Measurements from ENCODE around the gene ARHGAP31.
A peak's percentile ranks its signal among the peaks of the same experiment; 100 is the strongest.
"Not testable (repeated sequence)": the region's sequence is repeated elsewhere in the genome, so short reads cannot be mapped to it uniquely, and the experiment has no call there.

ARHGAP31 gene

GRCh38 chr3:119349354-119350041, 55.3 kb downstream of the ARHGAP31 start:
- DNase-seq (ENCODE audit: low read depth, low spot score), result no peak

DNA sequence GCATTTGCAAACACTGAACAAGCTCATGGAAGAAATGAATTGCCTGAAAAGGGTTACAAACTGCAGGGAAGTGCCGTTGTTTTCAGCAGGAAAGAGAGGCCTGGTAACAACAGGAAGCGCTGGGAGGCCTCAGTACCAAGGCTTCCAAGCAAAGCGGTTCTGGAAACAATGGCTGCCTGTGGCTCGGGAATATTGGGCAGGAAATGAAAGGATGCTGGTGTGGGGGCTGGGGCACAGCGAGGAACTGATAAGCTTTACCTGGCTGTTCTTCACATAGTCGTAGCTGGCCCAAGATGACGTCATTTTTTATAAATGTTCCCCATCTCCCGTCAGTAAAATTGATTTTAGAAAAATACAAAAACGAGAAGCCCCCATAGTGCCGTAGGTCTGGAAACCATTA, 55.9 kb downstream of the ARHGAP31 start:
- DNase-seq (ENCODE audit: low read depth, low spot score), result no peak

GRCh38 chr3:119351581-119351980, 57.4 kb downstream of the ARHGAP31 start:
- DNase-seq (ENCODE audit: low read depth, low spot score), result no peak

DNA sequence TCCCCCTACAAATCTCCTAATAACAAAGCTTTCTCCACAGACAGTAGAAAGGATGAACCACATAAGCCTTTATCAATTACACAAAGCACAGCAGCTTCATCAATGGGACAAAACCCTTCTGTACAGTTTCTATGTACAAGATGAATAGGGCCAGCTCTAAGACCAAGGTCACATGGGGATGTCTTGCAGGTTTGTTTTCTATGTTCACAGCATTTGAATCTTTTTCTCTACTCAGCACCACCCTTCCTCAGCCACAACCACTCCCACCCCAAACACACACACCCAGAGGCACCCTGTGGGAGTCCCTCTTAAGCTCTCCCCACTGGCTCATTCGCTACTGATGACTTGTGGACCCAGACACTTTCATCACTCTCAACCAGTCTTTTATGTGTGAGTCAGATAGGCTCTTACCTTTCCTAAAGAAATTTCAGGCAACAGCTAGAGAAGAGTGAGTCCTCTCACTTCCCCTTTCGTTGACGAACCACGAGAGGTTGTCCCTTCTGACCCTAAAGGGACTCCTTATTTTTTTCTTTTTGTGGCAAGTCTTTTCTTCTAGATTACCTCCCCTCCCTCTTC, 57.9 kb downstream of the ARHGAP31 start:
- no peak for DNase-seq (ENCODE audit: low read depth, low spot score)

DNA sequence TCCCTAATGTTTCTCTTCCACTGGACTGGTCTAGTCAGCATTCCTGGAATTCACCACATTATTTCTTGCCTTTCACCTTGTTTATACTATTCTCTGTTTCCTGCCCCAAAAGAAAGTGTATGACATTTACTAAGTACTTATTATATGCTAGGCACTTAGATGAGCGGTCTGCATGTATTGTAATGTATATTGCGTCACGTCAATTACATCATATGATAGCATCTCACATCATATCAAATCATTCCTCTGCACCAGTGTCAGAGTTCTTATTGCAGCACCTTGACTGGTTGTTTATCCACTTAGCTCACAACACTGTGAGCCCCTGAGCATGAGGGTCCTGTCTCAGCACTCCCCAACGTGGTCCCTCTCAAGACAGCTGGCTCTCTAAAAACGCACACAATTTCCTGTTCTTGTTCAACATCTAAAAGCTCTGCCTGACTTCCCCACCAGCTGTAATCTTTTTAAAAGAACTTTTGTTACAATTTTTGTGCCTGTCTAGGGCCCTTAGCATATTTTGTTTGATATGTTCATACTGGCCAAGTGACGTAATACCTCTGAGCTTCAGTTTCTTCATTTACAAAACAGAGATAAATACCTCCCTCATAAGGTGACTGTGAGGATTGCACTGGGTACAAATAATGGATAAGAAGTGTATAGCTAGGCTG, 58.8 kb downstream of the ARHGAP31 start:
- DNase-seq (ENCODE audit: low read depth, low spot score), result no peak

DNA sequence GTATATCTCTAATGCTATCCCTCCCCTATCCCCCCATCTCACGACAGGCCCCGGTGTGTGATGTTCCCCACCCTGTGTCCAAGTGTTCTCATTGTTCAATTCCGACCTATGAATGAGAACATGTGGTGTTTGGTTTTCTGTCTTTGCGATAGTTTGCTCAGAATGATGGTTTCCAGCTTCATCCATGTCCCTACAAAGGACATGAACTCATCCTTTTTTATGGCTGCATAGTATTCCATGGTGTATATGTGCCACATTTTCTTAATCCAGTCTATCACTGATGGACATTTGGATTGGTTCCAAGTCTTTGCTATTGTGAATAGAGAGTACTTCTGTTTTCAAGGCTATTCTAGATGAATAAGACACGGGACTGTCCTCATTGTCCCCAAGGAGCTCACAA, 61.4 kb downstream of the ARHGAP31 start:
- DNase-seq (ENCODE audit: low read depth, low spot score), result not testable (repeated sequence)

- DNase-seq (ENCODE audit: low read depth, low spot score), result no peak
Measured at GRCh38 chr3:119356646-119357045, 62.5 kb downstream of the ARHGAP31 start.

GRCh38 chr3:119357190-119357589, 63.0 kb downstream of the ARHGAP31 start:
- no peak for DNase-seq (ENCODE audit: low read depth, low spot score)

DNA sequence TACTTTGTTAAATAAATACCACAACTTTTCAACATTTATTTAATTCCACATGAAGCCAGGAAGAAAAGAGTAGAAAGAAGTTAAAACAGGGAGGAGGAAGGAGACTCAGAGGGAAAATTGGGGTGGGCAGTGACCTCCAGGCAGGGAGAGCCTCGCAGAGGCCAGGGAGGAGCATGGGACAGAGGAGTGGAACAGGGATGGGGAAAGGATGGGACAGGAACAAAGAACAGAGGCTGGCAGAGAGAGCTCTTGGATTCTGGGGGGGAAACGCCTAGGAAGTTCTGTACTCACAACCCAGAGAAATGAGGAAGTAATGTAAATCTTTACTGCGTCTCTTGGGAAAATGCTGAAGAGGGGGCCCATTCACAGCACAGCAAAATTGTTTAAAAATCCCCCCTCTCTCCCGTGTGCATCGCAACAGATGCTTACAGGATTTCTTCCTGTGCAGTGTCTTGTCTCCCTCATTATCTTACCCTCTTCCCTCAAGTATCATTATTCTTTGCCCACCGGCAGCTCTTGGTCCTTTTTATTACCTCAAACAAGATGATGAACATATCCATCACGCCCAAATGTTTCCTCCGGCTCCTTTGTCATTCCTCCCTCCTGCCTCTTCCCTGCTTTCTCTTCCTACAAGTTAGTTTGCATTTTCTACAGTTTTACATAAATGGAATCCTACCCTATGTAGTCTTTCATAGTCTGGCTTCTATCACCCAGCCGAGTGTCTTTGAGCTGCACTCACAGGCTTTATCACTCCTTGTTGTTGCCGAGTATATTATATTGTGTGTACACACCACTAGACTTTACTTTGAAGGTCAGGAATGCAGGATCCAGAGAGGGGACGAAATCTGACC, 65.5 kb downstream of the ARHGAP31 start:
- no peak for DNase-seq (ENCODE audit: low read depth, low spot score)

DNA sequence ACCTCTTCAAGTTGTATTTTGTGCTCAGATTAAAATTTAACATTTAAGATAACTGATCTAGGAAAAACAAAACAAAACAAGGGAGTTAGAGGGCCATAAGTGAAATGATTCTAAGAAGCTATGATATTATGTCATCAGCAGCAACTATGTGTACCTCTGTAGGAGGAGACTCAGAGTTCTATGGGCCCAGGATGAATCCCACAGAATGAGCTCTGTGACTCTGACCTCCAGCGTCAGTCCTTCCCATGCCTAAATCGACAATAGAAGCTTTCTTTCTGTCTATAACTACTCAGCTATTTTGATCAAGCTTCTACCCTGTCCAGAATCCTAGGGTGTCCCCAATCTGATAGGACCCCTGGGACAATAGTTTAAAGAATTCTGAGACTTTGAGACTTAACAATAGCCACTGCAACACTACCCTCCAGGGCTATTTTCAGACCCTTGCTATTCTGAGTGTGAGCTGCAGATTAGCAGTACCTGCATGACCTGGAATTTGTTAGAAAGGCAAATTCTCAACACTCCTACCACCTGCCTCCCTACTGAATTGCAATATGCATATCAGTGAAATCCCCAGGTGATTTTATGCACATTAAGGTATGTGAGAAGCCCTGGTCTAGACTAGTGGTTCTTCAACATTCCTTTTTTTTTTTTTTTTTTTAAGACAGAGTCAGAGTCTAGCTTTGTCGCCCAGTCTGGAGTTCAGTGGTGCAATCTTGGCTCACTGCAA, 66.7 kb downstream of the ARHGAP31 start:
- no peak for DNase-seq (ENCODE audit: low read depth, low spot score)

DNA sequence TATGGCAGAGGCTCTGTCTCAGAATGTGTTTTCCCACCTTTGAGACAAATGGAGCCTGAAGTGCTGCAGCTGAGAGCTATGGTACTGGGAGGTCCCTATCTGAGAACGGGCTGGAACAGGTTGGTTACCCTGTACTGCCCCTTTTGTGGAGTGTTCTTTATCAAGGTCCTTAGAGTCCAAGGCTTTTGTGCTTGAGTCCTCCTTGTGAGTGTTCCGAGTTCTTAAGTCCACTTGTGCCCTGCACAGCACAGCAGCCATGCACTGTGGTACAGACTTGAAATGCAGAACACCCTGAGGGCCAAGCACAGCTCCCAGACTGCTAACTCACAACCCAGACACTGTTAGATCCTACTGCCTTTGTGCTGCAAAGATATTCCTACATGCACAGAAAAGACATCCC, 67.8 kb downstream of the ARHGAP31 start:
- no peak for DNase-seq (ENCODE audit: low read depth, low spot score)

DNA sequence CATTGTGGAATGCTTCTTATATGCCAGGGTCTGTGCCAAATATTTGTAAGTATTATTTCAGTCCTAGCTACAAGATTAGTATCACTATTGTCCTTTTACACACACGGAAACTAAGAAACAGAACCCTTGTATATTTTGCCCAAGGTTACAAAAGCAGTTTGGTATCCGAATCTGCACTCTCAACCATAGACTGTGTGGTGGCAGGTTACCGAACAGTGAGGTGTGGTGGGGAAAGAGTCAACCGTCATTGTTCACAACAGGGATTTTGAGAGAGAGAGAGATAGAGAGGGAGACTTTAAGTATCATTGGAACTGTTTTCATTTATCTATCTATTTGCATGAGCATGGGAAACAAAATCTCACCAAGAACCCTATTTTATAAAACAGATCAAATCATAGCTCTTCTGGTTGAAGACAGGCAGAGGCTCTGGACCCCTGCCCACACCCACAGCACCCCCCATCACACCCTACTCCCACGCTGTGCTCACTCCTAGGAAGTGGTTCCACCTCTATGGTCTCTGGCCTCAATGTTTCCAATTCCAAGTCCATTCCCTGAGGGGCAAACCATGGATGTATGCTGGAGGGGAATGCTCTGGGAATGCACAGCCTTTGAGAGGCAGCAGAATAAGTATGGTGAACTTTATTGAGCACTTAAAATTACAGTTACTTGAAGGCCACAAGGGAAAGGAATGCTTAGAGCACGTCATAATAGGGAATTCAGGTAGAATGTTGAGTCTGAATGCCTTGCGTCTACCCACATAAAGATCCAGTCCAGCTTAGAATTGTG, 69.0 kb downstream of the ARHGAP31 start:
- no peak for DNase-seq (ENCODE audit: low read depth, low spot score)

DNA sequence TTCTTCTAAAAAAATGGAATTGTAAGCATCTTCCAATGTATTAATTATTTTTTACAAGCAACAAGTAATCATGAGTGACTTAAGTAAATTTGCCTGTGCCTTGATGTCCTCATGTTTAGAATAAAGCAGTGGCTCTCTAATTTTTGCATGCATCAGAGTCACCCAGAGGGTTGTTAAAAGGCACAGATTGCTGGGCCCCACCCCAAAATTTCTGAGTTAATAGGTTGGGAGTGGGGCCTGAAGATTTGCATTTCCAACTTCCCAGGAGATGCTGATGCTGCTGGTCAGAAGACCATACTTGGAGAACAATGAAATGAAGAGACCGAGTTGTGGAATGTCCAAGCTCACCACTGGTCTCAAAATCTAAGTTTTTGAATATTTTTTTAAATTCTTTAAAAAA, 70.2 kb downstream of the ARHGAP31 start:
- no peak for DNase-seq (ENCODE audit: low read depth, low spot score)

GRCh38 chr3:119365418-119365817, 71.2 kb downstream of the ARHGAP31 start:
- no peak for DNase-seq (ENCODE audit: low read depth, low spot score)

DNA sequence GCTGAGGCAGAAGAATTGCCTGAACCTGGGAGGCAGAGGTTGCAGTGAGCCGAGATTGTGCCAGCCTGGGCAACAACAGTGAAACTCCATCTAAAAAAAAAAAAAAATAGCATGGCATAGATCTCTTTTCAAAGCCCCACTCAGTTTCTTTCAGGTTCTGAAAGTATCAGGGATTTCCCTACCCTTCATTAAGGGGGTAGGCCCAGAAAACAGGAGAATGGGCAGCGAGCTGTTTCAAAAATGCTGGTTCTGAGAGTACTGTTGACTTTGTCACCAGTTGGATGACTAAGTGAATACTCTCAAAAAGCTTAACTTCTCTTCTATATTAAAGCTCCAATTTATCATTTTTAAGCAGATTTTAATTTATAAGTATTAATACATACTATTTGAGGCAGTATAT, 72.8 kb downstream of the ARHGAP31 start:
- DNase-seq (ENCODE audit: low read depth, low spot score), result no peak

DNA sequence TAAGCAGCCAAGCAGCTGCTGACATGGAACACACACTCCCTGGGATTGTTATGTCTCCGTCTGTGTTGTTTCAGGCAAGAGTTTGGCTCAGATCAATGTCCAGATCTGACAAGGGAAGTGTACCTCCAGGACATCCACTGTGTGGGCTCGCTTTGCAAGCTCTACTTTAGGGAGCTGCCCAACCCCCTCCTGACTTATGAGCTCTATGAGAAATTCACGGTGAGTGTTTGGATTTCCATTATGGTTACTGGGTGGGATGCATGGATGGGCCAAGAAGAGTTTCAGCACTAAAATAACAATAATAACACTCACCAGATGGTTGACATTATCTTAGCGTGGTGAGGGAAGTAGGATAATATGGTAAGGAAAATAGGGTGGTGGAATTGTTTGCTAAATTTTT, 74.1 kb downstream of the ARHGAP31 start:
- peak; percentile 92 for DNase-seq (ENCODE audit: low read depth, low spot score)

DNA sequence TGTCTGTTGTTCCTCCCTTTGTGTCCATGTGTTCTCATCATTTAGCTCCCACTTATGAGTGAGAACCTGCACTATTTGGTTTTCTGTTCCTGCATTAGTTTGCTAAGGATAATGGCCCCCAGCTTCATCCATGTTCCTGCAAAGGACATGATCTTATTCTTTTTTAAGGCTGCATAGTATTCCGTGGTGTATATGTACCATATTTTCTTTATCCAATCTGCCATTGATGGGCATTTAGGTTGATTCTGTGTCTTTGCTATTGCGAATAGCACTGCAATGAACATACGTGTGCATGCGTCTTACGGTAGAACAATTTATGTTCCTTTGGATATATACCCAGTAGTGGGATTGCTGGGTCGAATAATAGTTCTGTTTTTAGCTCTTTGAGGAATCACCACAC, 77.6 kb downstream of the ARHGAP31 start:
- DNase-seq (ENCODE audit: low read depth, low spot score), result not testable (repeated sequence)

- no peak for DNase-seq (ENCODE audit: low read depth, low spot score)
Measured at GRCh38 chr3:119375106-119375505, 80.9 kb downstream of the ARHGAP31 start.

- no peak for DNase-seq (ENCODE audit: low read depth, low spot score)
Measured at GRCh38 chr3:119375510-119375909, 81.3 kb downstream of the ARHGAP31 start.

- no peak for DNase-seq (ENCODE audit: low read depth, low spot score)
Measured at GRCh38 chr3:119376758-119377157, 82.6 kb downstream of the ARHGAP31 start.

All from brain pericyte (primary cell).